Anterior cingulate cortex (tissue), 58 donors: ENCODE measurements around the gene FOXD4L1.
"Not testable (repeated sequence)": the region's sequence is repeated elsewhere in the genome, so short reads cannot be mapped to it uniquely, and the experiment has no call there.

ENCODE experiments used
- DNase-seq, 58 donors: peaks; one replicate each; lab custom pipeline; 2025; lab: John Stamatoyannopoulos, UW

FOXD4L1 gene

DNA sequence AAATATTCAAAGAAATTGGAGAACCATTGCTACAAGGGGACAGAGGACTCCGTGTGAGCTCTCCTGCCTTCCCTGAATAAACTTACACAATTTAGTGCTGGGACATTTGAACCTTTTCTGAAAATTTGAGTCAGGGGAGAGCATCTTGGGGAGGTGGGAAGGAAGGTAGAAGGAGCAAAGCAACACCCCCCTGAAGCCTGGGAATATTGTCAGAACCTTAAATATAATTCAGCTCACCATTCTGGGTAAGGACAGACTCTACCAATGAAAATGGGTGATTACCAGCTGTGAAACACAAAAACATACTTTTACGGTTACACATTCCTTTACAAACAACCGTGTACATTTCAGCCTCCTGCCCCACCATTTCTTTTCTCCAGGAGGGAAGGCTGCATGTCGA lies at the start of gene FOXD4L1:
FOXD4L1 (plus strand) TSS at position 301 of the 400 bp plus-strand sequence. CDS start 592 bp downstream, outside the sequence.
- DNase-seq = not testable (repeated sequence)

DNA sequence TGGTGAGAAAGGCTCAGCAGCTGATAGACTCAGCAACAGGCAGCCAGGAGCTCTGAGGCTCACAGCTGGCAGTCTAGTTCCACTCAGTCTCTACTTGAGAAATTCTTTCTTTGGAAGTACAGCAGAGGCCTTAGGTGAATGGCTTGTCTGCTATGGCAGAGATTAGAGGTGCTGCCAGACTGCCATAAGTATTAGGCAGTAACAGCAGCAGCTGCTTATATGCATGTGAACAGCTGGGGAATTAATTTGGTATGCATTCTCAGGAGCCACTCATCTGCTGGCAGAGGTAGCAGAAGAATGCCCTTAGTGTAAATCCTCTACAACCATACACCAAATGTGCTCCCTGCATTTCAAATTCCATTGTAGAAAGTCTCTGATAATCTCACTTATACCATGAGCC lies 32.7 kb upstream of the FOXD4L1 start:
- not testable (repeated sequence) for DNase-seq

DNA sequence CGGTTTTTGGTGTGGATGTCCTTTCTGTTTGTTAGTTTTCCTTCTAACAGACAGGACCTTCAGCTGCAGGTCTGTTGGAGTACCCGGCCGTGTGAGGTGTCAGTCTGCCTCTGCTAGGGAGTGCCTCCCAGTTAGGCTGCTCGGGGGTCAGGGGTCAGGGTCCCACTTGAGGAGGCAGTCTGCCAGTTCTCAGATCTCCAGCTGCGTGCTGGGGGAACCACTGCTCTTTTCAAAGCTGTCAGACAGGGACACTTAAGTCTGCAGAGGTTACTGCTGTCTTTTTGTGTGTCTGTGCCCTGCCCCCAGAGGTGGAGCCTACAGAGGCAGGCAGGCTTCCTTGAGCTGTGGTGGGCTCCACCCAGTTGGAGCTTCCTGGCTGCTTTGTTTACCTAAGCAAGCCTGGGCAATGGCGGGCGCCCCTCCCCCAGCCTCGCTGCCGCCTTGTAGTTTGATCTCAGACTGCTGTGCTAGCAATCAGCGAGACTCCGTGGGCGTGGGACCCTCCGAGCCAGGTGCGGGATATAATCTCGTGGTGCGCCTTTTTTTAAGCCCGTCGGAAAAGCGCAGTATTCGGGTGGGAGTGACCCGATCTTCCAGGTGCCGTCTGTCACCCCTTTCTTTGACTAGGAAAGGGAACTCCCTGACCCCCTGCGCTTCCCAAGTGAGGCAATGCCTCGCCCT lies 21.6 kb upstream of the FOXD4L1 start:
- DNase-seq = not testable (repeated sequence)

DNA sequence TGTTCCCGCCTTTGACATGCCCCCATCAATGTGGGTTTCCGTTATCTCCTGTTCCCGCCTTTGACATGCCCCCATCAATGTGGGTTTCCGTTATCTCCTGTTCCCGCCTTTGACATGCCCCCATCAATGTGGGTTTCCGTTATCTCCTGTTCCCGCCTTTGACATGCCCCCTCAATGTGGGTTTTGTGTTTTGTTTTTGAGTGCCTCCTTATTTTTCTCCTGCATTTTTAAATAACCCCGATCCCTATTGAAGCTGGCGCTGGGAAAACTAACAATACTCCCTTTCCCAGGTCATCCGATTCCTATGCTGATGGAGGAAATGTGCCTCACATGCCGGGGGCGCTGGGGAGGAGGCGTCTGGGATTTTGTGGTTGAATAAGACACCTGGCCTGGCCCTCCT lies 1.9 kb upstream of the FOXD4L1 start:
- DNase-seq = not testable (repeated sequence)

DNA sequence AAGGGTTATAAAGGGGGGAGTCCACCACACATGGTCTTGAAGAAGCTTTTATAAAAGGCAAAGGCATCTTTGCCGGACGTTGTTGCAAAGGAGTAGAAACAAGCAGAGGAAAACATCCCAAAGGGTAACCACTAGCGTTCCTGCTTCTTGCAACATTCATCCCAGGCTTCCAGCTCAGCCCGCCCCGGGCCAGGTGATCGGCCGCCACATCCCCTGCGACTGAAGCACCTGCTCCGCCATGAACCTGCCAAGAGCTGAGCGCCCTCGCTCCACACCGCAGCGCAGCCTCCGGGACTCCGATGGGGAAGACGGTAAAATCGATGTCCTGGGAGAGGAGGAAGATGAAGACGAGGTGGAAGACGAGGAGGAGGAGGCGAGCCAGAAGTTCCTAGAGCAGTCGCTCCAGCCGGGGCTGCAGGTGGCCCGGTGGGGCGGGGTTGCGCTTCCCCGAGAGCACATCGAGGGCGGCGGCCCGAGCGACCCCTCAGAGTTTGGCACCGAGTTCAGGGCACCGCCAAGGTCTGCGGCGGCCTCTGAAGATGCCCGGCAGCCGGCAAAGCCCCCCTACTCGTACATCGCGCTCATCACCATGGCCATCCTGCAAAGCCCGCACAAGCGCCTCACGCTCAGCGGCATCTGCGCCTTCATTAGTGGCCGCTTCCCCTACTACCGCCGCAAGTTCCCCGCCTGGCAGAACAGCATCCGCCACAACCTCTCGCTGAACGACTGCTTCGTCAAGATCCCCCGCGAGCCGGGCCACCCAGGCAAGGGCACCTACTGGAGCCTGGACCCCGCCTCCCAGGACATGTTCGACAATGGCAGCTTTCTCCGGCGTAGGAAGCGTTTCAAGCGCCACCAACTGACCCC lies 787 bp downstream of the FOXD4L1 start:
- DNase-seq = not testable (repeated sequence)

DNA sequence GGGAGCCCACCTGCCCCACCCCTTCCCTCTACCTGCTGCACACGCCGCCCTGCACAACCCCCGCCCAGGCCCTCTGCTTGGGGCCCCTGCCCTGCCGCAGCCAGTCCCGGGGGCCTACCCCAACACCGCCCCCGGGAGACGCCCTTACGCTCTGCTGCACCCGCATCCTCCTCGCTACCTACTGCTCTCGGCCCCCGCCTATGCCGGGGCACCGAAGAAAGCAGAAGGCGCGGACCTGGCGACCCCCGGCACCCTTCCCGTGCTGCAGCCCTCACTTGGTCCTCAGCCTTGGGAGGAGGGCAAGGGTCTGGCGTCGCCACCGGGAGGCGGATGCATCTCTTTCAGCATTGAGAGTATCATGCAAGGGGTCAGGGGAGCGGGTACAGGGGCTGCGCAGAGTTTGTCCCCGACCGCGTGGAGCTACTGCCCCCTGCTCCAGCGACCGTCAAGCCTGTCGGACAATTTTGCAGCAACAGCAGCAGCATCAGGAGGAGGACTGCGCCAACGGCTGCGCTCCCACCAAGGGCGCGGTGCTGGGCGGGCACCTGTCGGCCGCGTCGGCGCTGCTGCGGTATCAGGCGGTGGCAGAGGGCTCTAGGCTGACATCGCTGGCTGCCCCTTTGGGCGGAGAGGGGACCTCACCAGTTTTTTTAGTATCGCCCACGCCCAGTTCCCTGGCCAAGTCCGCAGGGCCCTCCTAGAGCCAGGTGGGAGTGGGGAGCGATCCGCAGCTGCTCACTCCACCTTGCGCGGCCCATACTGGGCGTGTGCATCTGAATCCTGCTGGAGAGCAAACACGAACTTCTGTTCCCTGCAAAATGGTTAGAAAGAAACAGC lies 1.6 kb downstream of the FOXD4L1 start:
- DNase-seq = not testable (repeated sequence)

DNA sequence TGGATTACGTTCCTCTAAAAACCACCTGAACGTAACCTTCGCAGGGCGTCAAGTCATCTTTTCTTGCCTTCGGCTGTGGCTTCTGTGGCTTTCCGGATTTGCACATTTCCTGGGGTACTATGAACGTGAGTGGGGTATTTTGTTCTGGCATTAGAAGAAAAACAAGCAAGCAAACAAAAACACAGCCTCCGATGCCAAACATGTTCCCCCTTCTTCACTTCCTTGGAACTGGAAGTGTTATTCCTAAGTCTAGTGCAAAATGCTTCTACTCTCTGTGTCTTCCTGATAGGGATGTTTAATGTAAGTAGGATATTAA lies 2.2 kb downstream of the FOXD4L1 start:
- not testable (repeated sequence) for DNase-seq

DNA sequence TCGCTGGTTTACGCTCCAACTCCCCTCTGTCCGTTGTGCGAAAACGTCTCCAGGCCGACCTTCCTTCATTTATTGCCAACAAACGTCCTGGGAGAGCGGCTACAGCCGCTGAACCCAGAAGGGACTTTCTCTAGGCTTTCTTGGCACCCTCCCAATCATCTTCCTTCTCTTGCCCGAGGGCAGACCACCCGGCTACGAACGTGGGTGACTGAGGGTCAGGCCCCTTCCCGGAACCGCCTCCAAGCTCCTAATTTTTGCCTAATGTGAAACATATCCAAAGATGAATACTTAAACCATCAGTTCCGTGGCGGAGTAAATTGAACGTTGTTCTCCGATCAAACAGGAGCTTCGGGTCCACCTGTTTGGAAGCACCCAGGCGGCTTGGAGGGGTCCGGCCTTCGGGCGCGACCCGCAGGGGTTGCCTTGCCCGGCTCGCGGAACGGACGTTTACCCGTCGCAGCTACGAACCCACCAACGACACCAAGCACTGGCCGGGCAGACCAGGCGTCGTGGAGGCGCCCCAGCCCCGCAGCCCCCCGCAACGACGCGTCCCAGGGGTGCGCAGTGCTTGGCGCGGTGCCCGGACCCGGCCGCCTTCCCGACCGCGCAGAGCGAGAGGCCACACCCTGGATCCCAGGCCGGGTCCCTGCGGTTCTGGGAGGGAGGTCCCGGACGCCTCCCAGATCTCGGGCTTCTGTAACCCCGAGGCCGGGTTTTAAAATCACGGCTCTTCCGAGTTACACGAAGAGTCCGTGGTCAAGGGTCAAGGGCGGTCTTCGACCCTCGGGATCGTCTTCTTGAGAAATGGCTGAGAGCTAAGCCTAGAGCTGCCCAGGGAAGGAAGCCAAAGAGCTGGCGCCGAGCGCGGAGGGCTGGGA lies 4.0 kb downstream of the FOXD4L1 start:
- DNase-seq = not testable (repeated sequence)

DNA sequence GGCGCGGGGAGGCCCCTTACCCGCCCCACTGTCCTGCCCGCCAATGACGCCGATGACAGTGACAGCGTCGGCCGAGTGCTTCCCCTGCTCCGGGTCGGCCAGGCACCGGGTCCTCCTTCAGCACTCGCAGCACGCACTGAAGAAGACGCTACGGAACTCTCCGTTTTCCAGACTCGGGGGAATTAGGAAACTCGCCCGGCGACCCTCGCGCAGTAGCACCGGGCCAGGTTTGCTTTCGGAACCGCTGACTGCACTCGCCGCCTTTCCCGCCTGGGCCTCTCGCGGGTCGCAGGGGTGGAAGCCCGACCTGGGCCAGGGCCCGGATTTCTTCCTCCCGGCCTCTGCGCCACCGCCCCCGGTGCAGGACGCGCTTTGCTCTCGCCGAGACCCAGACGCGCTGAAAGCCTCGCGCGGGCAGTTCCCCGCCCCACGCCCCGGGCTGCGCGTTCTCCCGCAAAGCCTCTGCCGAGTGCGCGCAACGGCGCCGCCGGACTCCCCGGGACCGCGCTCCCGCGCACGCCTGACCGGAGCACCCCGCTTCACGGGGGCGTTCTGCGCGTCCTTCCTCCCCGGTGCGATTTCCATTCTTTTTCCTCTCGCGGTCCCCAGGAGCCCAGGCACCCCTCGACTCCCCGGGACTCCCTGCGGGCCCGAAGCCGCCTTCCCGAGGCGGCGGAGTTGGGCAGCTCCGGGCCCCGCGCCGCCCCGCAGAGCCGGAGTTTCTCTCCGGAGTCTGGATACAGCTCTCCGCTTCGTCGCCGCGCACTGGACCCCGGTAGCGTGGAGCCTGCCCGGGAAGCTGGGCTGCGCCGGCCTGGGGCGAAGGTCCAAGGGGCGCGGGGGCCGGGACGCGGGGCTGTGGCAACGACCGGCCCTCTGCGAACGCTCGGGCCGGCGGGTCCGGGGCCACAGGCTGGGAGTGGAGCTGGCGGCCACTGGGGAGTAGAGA lies 4.9 kb downstream of the FOXD4L1 start:
- not testable (repeated sequence) for DNase-seq

DNA sequence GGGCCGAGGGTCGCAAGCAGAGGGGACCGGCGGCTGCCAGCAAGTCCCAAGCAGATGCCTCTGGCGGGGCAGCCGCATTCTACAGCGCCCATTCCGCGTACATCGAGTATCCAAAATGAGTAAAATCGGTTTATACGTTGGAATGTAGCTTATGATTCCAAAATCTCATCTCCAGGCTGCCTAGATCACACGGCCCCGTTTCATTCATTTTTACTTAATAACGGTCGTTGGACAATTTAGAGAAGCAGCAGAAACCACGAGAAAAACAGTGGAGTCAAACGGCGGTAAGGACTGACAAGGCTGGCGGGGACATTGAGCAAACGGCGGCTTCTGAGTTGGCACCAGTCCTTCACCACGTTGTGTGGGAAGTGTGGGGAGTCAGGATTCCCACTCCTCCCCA lies 5.6 kb downstream of the FOXD4L1 start:
- not testable (repeated sequence) for DNase-seq

DNA sequence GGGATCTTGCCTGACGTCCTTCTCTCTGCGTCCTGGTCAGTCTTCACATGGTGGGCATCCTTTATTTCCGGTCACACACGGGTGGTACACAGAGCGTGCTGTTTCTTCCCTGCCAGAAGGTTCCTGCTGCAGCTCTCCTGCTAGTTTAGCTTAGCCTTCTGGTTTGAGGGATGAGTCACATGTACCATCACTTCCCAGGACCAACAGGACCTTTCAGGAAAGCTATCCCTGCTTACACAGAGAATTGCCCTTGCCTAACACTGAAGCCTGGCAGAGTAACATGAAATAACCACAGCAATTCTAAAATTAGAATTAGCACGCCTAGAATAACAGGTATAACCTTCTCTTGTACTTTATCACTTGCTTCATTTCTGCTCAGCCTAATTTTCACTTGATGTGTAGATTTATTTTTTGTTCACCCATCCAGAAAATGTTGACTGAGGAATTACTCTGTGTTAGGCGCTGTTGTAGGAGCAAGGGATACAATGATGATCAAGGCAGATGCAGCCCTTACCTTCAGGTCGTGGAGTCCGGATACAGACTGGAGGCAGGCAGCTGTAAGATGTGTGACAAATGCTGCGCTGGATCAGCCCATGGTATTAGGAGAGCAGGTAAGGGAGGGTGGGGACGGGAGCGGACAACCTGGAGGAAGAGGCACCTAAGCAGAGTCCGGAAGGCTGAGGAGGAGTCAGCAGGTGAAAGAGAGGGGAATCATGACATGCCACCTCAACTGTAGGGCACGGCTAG lies 9.1 kb downstream of the FOXD4L1 start:
- not testable (repeated sequence) for DNase-seq

DNA sequence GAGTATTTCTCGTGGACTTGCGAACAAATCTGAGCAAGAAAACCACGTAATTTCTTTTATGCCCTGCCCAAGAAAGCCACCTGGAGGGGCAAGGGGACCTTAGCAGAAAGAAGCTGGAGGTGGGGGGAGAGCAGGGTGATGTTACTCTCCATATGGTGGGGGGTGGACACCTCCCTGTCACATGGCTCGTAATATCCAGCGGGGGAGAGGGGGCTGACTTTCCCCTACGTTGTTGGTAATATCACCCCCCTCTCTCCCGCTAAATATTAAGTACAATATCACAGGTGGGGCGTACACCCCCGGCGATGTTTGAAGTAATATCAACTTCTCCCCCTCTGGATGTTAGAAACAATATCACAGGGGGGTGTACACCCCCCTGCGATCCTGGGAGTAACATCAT lies 9.7 kb downstream of the FOXD4L1 start:
- not testable (repeated sequence) for DNase-seq

DNA sequence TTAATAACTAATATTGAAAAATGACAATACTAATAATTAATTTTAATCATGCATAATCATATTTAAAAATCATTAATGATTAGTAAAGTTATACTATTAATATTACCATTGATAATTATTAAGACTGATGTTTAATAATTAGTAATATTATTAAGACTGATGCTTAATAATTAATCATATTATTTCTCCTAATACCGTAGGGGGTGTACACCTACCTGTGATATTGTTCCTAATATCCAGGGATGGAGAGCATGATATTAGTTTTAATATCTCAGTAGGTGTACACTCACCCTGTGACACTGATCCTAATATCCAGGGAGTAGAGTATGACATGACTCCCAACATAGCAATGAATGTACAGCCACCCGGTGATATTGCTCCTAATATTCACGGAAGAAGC lies 12.4 kb downstream of the FOXD4L1 start:
- not testable (repeated sequence) for DNase-seq

DNA sequence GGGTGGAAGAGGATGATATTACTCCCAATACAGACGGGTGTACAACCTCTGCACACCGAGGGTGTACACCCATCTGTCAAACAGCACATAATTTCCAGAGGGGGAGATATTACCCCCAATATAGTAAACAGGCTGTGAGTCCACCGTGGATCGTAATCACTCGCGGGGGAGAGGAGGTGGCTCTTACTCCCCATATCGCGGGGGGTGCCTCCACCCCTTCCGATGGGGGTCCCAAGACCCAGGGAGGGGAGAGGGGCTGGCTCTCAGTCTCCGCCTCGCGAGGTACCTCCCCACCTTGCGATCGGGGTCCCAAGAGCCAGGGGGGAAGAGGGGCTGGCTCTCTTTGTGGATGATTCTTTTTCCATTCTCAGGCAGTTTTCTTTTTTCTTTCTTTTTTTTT lies 13.4 kb downstream of the FOXD4L1 start:
- DNase-seq = not testable (repeated sequence)

DNA sequence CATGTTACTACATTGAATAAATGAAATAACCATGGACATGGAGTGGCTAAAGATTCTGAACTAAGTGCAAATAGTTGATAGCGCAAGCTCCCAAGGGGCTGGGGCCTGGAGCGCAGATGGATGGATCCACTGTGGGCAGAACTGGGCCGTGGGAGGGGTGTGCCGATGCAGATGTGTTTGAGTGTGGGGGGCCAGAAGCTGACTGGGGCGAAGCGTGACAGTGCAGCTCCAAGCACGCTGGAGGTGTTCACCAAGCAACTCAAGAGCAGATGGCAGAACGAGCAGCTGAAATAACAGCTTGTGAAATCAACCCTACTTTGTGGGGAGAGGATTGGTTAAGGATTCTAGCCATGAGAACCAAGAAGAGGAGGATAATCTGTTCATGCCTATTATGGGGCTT lies 17.0 kb downstream of the FOXD4L1 start:
- not testable (repeated sequence) for DNase-seq

DNA sequence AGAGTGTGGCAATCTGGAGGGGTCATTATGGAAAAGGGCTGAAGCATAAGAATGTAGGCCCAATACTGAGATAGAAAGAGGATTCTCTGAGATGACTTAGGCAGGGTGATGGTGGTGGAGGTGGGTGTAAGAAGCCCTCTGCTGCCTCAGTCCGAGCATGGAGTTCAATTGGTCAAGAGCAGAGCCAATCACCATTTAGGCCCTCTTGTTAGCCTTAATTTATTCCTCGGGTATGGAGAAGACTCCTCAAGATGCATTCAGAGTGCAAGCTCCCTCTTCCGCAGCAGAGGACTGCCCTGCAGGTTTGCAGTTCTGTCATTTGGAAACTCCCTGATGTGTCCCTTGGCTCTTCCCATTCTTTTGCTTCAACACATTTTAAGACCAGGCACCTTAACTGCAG lies 17.5 kb downstream of the FOXD4L1 start:
- DNase-seq = not testable (repeated sequence)

DNA sequence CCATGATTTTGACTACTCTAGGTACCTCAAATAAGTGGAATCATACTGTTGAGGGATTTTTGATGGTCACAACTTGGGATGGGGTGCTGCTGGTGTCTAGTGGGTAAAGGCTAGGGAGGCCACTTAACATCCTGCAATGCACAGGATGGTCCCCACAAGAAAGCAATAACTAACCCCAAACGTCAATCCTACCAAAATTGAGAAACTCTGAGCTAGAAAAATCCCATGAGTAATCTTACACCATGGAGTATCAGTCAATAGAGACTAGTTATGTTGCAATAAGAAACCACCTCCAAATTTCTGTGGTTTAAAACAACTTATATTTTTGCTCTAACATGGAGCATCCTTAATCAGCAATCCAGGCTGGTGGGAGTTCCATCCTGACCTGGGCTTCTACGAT lies 18.6 kb downstream of the FOXD4L1 start:
- not testable (repeated sequence) for DNase-seq

DNA sequence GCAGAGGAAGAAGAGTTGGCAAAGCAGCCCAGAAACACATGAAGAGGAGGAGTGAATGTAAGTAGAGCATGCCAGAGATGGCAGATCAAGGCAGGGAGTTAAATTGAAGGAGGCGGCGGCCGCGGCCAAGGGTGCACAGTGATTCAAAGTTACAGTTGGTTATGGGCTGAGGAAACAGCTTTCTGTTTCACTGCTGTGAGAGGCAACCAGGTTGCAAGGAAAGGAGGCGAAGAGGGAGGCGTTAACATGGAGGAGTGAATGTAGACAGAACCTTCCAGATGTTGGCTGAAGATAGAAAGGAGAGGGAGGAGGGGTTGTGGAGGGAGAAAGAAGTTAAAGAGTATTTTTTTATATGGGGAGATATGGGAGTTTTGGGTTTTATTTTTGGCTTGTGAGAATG lies 22.4 kb downstream of the FOXD4L1 start:
- DNase-seq = not testable (repeated sequence)
